Sigmoid colon (tissue), 4 donors: ENCODE data around the gene SERPINA5.

ENCODE experiments used
- POLR2AphosphoS5 ChIP-seq, 4 donors: sonication (generic); formaldehyde crosslinking; IDR thresholded peaks; one replicate each; pipeline ENCODE4 v1.6.1; 2017; ENCODE audit warnings: antibody characterized with exemption in 4 of 4
- TF ChIP-seq, protein P1 (sequence below), 4 experiments: fragments of 450-650 bp in 3 of 4; fragments of 200-600 bp in 1 of 4; IDR thresholded peaks; one replicate each; pipeline ENCODE4 v1.5.1; 2016 to 2019; ENCODE audit warnings: antibody characterized with exemption in 4 of 4, mild to moderate bottlenecking in 3 of 4, moderate library complexity in 2 of 4

DNA sequence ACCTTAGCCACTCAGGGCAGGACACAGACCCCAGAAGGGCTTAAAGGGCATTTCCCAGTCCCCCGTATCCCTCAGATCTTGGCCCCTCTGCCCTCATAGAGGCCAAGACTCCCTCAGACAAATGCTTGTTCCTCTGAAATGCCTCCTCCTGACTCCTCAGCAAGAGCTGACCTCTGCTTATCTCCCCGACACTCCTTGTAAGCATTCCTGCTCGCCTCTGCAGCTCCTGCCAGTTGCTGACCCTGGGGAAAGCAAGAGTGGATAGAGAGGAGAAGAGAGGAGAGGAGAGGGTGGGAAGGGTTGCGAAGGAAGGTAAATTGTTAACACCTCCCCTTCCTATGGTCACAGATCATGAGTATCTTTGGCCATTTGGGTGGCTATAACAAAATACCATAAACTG, 7.1 kb downstream of the SERPINA5 start:
- TF ChIP-seq, protein P1, sequence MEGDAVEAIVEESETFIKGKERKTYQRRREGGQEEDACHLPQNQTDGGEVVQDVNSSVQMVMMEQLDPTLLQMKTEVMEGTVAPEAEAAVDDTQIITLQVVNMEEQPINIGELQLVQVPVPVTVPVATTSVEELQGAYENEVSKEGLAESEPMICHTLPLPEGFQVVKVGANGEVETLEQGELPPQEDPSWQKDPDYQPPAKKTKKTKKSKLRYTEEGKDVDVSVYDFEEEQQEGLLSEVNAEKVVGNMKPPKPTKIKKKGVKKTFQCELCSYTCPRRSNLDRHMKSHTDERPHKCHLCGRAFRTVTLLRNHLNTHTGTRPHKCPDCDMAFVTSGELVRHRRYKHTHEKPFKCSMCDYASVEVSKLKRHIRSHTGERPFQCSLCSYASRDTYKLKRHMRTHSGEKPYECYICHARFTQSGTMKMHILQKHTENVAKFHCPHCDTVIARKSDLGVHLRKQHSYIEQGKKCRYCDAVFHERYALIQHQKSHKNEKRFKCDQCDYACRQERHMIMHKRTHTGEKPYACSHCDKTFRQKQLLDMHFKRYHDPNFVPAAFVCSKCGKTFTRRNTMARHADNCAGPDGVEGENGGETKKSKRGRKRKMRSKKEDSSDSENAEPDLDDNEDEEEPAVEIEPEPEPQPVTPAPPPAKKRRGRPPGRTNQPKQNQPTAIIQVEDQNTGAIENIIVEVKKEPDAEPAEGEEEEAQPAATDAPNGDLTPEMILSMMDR (IDR thresholded peaks at IDR 0.05) = no peak
- no peak for TF ChIP-seq POLR2AphosphoS5 (IDR thresholded peaks at IDR 0.05)
